NCI-H128 (cell line): ENCODE results near the gene ABCC2.
"Not testable (repeated sequence)": the region's sequence is repeated elsewhere in the genome, so short reads cannot be mapped to it uniquely, and the experiment has no call there.

Source experiments
- DNase-seq: peaks from one replicate; lab custom pipeline; 2025; ENCODE audit not compliant: unreplicated experiment; lab: John Stamatoyannopoulos, UW

Gene ABCC2

DNA sequence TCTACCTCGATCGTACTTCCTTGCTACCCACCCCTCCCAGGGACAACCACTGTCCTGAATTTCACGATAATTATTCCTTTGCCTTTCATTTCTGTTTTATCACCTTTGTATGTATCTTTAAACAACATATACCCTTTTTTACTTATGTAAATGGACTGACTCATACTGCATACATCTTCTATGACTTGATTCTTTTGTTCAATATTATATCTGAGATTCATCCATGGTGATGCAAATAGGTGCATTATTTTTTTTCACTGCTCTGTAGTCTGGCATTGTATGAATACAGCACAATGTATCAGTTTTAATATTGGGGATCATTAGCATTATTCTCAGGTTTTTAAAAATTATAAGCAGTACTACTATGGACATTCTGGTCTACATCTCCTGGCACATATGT, 69.4 kb downstream of the ABCC2 start:
- DNase-seq = no peak

DNA sequence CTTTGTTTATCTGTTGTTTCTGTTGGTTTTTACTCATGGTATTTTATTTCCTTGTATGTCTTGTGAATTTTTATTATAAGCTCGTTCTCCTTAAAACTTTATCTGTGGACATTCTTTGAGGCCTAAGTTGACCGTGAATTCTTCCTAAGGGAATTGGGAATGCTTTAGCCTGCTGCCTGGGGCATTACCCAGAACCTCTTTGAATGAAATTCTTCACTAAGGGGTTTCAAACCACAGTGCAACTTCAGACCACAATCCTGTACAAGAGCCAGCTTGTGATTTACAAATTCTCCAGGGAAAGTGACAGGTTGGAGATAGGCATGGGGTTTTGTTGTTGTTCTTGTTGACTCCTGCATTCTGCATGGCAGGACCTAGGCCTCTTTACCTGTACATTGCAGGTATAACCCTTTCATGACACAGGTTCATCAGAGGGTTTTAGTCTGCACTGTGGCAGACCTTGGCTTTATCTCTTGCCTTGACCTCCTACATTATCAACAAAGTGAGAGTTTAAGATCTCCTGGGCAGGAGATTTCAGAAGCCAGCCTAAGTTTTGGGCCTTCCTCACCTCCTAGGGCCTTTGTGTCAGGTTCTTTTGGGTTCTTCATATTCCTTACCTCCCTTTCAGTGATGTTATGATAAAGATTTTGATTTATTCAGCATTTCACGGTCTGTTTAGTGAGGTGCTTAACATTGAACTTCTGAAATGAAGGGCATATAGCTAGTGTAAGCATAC, 70.2 kb downstream of the ABCC2 start:
- DNase-seq = no peak

- no peak for DNase-seq
Measured at GRCh38 chr10:99853655-99854054, 71.2 kb downstream of the ABCC2 start.

DNA sequence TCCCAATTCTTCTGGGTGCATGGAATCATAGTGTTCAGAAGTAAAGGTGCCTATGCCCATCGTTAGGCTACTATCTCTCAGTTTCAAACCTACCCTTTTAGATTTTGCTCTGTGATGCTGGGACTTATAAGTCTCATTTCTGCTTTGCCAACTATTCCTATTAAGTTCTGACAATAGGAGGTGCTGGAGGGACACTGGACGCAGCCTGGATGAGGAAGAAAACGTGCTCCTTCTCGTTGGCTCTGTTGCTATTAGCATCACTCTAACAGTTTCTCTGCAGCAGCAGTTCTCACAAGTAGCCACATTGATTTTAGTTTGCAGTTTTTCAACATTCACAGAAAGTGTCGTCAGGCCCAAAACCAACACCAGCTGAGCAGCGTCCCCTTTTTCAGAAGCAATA, 72.4 kb downstream of the ABCC2 start:
- no peak for DNase-seq

- DNase-seq = no peak
Measured at GRCh38 chr10:99855479-99856071, 73.1 kb downstream of the ABCC2 start.

GRCh38 chr10:99858849-99859248, 76.4 kb downstream of the ABCC2 start:
- DNase-seq = no peak

- no peak for DNase-seq
Measured at GRCh38 chr10:99859585-99859984, 77.1 kb downstream of the ABCC2 start.

GRCh38 chr10:99860466-99860865, 78.0 kb downstream of the ABCC2 start:
- DNase-seq = no peak

- not testable (repeated sequence) for DNase-seq
Measured at GRCh38 chr10:99863535-99864240, 81.2 kb downstream of the ABCC2 start.

- not testable (repeated sequence) for DNase-seq
Measured at GRCh38 chr10:99867250-99867649, 84.8 kb downstream of the ABCC2 start.

GRCh38 chr10:99869581-99870122, 87.2 kb downstream of the ABCC2 start:
- no peak for DNase-seq

DNA sequence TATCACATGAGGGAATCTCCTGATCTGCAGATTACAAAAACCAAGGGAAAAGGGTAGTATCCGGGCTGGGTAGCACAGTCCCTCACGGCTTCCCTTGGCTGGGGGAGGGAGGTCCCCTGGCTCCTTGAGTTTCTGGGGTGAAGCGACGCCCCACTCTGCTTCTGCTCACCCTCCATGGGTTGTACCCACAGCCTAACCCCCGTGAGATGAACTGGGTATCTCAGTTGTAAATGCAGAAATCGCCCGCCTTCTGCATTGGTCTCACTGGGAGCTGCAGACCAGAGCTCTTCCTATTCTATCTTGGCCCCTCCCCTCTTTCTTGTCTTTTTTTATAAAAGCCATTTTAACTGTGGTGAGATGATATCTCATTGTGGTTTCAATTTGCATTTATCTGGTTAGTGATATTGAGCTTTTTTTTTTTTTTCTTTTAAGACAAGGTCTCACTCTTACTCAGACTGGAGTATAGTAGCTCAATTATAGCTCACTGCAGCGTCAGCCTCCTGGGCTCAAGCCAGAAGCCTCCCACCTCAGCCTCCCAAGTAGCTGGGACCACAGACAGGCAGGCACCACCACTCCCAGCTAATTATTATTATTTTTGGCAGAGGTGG, 87.8 kb downstream of the ABCC2 start:
- DNase-seq = no peak

GRCh38 chr10:99872367-99873162, 90.1 kb downstream of the ABCC2 start:
- no peak for DNase-seq

GRCh38 chr10:99873846-99874245, 91.4 kb downstream of the ABCC2 start:
- no peak for DNase-seq

GRCh38 chr10:99874341-99875085, 92.1 kb downstream of the ABCC2 start:
- DNase-seq = no peak

- DNase-seq = no peak
Measured at GRCh38 chr10:99875473-99875872, 93.0 kb downstream of the ABCC2 start.

GRCh38 chr10:99880080-99880835, 97.8 kb downstream of the ABCC2 start:
- no peak for DNase-seq

DNA sequence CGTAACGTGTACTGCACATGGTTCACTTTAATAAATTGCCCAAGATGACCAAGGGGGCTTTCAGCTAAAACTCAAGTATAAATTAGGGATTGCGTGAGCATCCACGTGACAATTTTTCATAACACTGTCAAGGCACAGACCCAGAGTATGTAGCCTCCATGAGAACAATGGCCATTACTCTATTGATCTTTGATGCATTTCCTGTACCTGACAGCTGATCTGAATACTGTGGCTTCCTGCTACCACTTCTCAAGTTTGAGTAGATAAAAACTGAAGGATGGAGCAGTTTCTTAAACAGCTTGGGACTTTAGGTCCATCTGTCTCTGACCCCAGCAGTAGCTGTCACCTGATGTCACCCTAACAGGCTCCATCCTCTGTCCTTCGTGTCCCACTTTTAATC, 98.9 kb downstream of the ABCC2 start:
- DNase-seq = no peak

GRCh38 chr10:99883523-99883922, 101.1 kb downstream of the ABCC2 start:
- DNase-seq = no peak
